Naive B cell (primary cell): ENCODE data around the gene FBXO8. TPM values are rescaled to one million over a fixed set of nuclear protein-coding genes. Genes with fewer than 3 reads are reported as not detected.
A peak's percentile ranks its signal among the peaks of the same experiment; 100 is the strongest.

Source experiments
- ATAC-seq, 2 donors: fragments of 150-1000 bp; cut with Tn5 transposase; 2 replicates each; pipeline ENCODE4 v1.10.0; 2021; ENCODE audit warnings: low read depth in 2 of 2, mild to moderate bottlenecking in 2 of 2, moderate library complexity in 2 of 2
- DNase-seq: peaks from one replicate; pipeline ENCODE4 v3.0.0; 2022
- H3K27ac Mint-ChIP-seq, 6 donors: one replicate each; pipeline ENCODE4 v1.8.0; 2020 to 2022; ENCODE audit warnings: mild to moderate bottlenecking in 6 of 6, mixed read lengths in 6 of 6, moderate library complexity in 5 of 6, inconsistent platforms in 2 of 6
- H3K27me3 Mint-ChIP-seq, 3 donors: one replicate each; pipeline ENCODE4 v1.8.0; 2021 to 2022; ENCODE audit warnings: mixed read lengths in 3 of 3, mild to moderate bottlenecking in 1 of 3
- H3K36me3 Mint-ChIP-seq, 2 donors: one replicate each; pipeline ENCODE4 v1.8.0; 2020 to 2022; ENCODE audit warnings: mixed read lengths in 2 of 2, inconsistent platforms in 1 of 2, mild to moderate bottlenecking in 1 of 2
- H3K4me1 Mint-ChIP-seq, 3 donors: one replicate each; pipeline ENCODE4 v1.8.0; 2020 to 2022; ENCODE audit warnings: mixed read lengths in 3 of 3, inconsistent platforms in 1 of 3, mild to moderate bottlenecking in 1 of 3, moderate library complexity in 1 of 3
- H3K4me3 Mint-ChIP-seq, 8 donors: one replicate each; pipeline ENCODE4 v1.8.0; 2020 to 2022; ENCODE audit warnings: mild to moderate bottlenecking in 8 of 8, mixed read lengths in 8 of 8, moderate library complexity in 8 of 8, inconsistent platforms in 2 of 8
- H3K9me3 Mint-ChIP-seq, 7 donors: one replicate each; pipeline ENCODE4 v1.8.0; 2020 to 2022; ENCODE audit warnings: mixed read lengths in 7 of 7, mild to moderate bottlenecking in 5 of 7, inconsistent platforms in 2 of 7, moderate library complexity in 1 of 7
- polyA plus RNA-seq, 6 donors: library from polyadenylated mRNA; unstranded; fragments of 300-500 nt; fragmentation: Illumina TruSeq; gene quantifications; one replicate each; pipeline ENCODE4 v1.2.3, GENCODE V29; 2021; ENCODE audit warnings: low read depth in 6 of 6

The FBXO8 gene
- polyA plus RNA-seq, 6 donors from 2014 or later, result 14.1 to 21.2 (median 17.2) TPM

DNA sequence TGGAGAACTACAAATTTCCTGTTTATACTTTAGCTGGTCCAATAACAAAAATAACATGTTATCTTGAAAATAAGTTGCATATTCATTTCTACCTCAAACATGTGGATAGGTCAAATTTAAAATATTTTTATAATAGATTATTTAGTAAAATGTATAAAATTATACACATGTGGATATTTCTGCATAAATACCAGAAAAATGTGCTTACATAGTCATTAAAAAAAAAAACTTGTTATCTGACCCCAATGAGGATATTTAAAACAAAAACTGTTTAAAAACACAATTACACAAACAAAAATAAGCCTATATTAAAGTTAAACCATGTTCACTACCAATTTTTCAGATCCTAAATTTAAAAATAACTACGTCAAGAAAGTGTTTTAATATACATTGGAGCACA, 28.1 kb downstream of the FBXO8 start:
- no peaks in the 10 kb centered on the region for H3K27me3 Mint-ChIP-seq
- ATAC-seq (no peak), DNase-seq (no peak)
- no peak overlapping the region for H3K4me3 Mint-ChIP-seq
- H3K4me1 Mint-ChIP-seq, result no peaks in the 10 kb centered on the region
- peaks cover 0 to 11% of the 10 kb centered on the region in 2 donors for H3K36me3 Mint-ChIP-seq
- no peaks in the 10 kb centered on the region for H3K9me3 Mint-ChIP-seq
- H3K27ac Mint-ChIP-seq, result no peak overlapping the region

GRCh38 chr4:174254613-174255012, 28.9 kb downstream of the FBXO8 start:
- H3K36me3 Mint-ChIP-seq, result peaks cover 5 to 11% of the 10 kb centered on the region in 2 donors

GRCh38 chr4:174252412-174252811, 31.1 kb downstream of the FBXO8 start:
- Mint-ChIP-seq H3K27me3 (no peaks in the 10 kb centered on the region), H3K27ac (no peak overlapping the region), H3K4me3 (no peak overlapping the region), H3K9me3 (no peaks in the 10 kb centered on the region), H3K4me1 (no peaks in the 10 kb centered on the region), H3K36me3 (peaks cover 5 to 11% of the 10 kb centered on the region in 2 donors)
- ATAC-seq (no peak), DNase-seq (no peak)

More at GRCh38 chr4:174254613-174255012, 28.9 kb downstream of the FBXO8 start:
- H3K9me3 Mint-ChIP-seq, result no peaks in the 10 kb centered on the region
- ATAC-seq (no peak), DNase-seq (no peak)
- no peaks in the 10 kb centered on the region for H3K27me3 Mint-ChIP-seq
- no peak overlapping the region for H3K4me3 Mint-ChIP-seq
- H3K27ac Mint-ChIP-seq, result no peak overlapping the region
- H3K4me1 Mint-ChIP-seq, result no peaks in the 10 kb centered on the region

GRCh38 chr4:174248407-174248806, 35.1 kb downstream of the FBXO8 start:
- no peak for DNase-seq
- H3K9me3 Mint-ChIP-seq, result no peaks in the 10 kb centered on the region
- ATAC-seq, result no peak
- H3K27ac Mint-ChIP-seq, result peak overlapping the region in 1 of 6 donors; percentile 2
- H3K27me3 Mint-ChIP-seq, result no peaks in the 10 kb centered on the region
- H3K36me3 Mint-ChIP-seq, result peaks cover 0 to 5% of the 10 kb centered on the region in 2 donors
- H3K4me3 Mint-ChIP-seq, result no peak overlapping the region
- H3K4me1 Mint-ChIP-seq, result peaks cover 0 to 5% (median 4%) of the 10 kb centered on the region in 3 donors

DNA sequence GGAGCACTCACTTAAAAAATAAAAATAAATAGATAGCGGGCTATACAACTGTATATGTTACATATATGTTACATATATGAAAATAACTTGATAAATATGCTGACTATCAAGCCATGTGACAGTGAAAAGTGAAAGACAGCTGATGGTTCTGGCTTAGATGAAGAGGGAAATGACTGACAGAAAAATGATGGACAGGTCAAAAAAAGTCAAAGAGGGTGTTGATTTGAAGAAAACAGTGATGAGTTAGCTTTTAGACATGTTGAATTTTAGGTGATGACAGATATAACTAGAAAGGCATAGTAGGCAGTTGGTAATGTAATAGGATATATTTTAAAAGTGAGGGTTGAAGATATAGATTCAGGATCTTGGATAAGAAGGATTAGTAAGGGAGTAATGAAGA, 37.8 kb downstream of the FBXO8 start:
- Mint-ChIP-seq H3K27me3 (no peaks in the 10 kb centered on the region), H3K27ac (peak overlapping the region in 2 of 6 donors; percentile 1 to 43), H3K9me3 (no peaks in the 10 kb centered on the region), H3K4me3 (no peak overlapping the region), H3K4me1 (peaks cover 0 to 5% (median 4%) of the 10 kb centered on the region in 3 donors), H3K36me3 (peaks cover 0 to 5% of the 10 kb centered on the region in 2 donors)
- DNase-seq (no peak), ATAC-seq (no peak)

GRCh38 chr4:174244441-174244840, 39.0 kb downstream of the FBXO8 start:
- Mint-ChIP-seq H3K27ac (no peak overlapping the region), H3K9me3 (no peaks in the 10 kb centered on the region), H3K27me3 (no peaks in the 10 kb centered on the region), H3K4me3 (no peak overlapping the region), H3K4me1 (peaks cover 0 to 5% (median 4%) of the 10 kb centered on the region in 3 donors), H3K36me3 (no peaks in the 10 kb centered on the region)
- ATAC-seq, result no peak
- DNase-seq, result no peak

- Mint-ChIP-seq H3K4me1 (peaks cover 0 to 5% (median 4%) of the 10 kb centered on the region in 3 donors), H3K4me3 (no peak overlapping the region), H3K27me3 (no peaks in the 10 kb centered on the region), H3K36me3 (no peaks in the 10 kb centered on the region), H3K27ac (no peak overlapping the region), H3K9me3 (no peaks in the 10 kb centered on the region)
- no peak for DNase-seq
- ATAC-seq, result no peak
Observed at GRCh38 chr4:174241162-174241561, 42.3 kb downstream of the FBXO8 start.

DNA sequence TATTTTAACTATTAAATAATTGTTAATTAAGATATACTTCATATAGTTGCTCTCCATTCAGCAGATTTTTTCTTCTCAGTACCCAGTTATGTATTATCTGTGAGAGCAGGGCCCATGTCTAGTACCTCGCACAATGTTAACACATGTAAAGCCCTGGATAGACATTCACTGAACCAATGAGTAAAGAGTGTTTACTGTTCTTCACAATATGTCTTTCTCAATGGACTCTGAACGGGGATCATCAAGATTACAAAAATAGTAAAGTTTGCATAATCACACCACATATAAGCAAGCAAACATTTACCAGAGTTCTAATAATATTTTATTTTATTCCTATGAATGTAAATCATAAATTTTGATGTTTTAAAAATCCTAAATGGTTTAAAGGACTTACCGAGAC, 47.1 kb downstream of the FBXO8 start:
- Mint-ChIP-seq H3K4me1 (no peaks in the 10 kb centered on the region), H3K4me3 (no peak overlapping the region), H3K9me3 (no peaks in the 10 kb centered on the region), H3K27ac (no peak overlapping the region), H3K27me3 (no peaks in the 10 kb centered on the region), H3K36me3 (peaks cover 0 to 8% of the 10 kb centered on the region in 2 donors)
- no peak for ATAC-seq
- DNase-seq, result no peak

GRCh38 chr4:174230680-174231079, 52.8 kb downstream of the FBXO8 start:
- H3K4me1 Mint-ChIP-seq, result no peaks in the 10 kb centered on the region
- H3K27ac Mint-ChIP-seq, result no peak overlapping the region
- peaks cover 18 to 19% (median 18%) of the 10 kb centered on the region in 3 donors for H3K27me3 Mint-ChIP-seq
- DNase-seq, result no peak
- H3K9me3 Mint-ChIP-seq, result no peaks in the 10 kb centered on the region
- no peak for ATAC-seq
- H3K36me3 Mint-ChIP-seq, result peaks cover 0 to 5% of the 10 kb centered on the region in 2 donors
- no peak overlapping the region for H3K4me3 Mint-ChIP-seq

DNA sequence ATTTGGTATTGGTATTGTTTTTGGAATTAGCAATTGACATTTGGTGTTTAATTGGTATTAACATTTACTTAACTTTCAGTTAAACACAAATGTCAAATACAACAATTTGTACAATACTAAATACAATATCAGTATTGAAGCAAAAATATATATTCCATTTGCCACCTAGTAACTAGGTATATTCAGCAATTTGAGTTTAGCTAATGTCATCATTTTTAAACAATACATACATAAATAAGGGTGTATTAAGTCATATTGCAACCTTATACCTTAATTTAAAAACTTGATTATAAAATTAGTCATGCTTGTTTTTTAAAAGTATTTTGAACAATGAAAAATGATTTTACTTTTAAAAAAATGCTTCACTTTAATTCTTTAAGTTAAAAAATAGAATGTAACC, 53.3 kb downstream of the FBXO8 start:
- no peak overlapping the region for H3K4me3 Mint-ChIP-seq
- ATAC-seq (no peak), DNase-seq (no peak)
- no peaks in the 10 kb centered on the region for H3K9me3 Mint-ChIP-seq
- no peaks in the 10 kb centered on the region for H3K36me3 Mint-ChIP-seq
- no peak overlapping the region for H3K27ac Mint-ChIP-seq
- H3K4me1 Mint-ChIP-seq, result no peaks in the 10 kb centered on the region
- peaks cover 23 to 24% (median 23%) of the 10 kb centered on the region in 3 donors for H3K27me3 Mint-ChIP-seq

DNA sequence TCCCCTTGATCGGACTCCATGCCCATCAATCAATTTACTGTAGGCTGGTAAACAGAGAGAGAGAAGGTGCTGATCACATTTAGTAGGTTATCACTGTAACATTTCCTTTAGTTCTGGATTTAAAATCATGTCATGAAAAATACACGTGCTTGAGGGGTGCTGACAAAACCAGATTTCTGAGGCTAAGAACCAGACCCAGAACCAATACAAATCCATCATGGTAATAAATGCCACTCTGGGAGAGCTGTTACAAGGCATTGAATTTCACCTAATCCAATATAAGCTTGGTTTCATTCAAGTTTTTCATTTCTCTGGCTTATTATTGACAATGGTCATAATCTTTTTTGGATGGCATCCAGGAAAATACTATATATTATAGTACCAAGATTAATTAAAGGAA, 54.5 kb downstream of the FBXO8 start:
- no peak for ATAC-seq
- Mint-ChIP-seq H3K9me3 (no peaks in the 10 kb centered on the region), H3K4me3 (no peak overlapping the region), H3K27me3 (peaks cover 24 to 27% (median 25%) of the 10 kb centered on the region in 3 donors), H3K4me1 (no peaks in the 10 kb centered on the region), H3K27ac (no peak overlapping the region), H3K36me3 (no peaks in the 10 kb centered on the region)
- no peak for DNase-seq

DNA sequence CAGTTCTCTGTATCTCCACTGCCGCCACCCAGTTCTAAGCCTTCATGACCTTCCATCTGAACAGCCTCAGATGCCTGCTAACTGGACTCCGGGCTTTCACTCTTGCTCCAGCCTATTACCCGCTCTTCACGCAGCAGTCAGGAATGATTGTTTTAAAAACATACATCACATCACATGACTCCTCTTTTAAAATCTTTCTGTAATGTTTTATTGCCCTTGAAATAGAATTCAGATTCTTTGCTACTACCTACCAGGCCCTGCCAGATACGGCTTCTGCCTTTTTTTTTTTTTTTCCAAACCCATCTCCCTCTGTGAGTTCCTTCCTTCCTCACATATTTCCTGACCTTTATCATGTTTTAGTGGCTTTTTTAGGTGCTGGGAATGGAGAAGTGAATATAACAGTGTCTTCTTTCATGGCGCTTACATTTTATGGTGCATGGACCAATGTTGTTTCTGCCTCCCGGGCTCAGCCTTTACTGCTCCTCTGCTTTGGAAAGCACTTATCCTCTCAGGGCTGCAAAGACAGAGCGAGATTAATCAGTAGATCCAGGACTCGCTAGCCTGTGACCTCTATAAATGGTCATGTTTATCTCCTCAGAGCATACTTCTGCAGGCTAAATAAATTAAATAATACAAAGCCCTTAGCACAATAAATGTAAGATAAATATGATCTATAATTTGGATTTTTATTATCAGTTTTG, 58.0 kb downstream of the FBXO8 start:
- ATAC-seq, result no peak
- no peaks in the 10 kb centered on the region for H3K36me3 Mint-ChIP-seq
- H3K4me3 Mint-ChIP-seq, result no peak overlapping the region
- H3K27ac Mint-ChIP-seq, result no peak overlapping the region
- peaks cover 41 to 47% (median 46%) of the 10 kb centered on the region in 3 donors for H3K27me3 Mint-ChIP-seq
- H3K4me1 Mint-ChIP-seq, result no peaks in the 10 kb centered on the region
- no peaks in the 10 kb centered on the region for H3K9me3 Mint-ChIP-seq
- DNase-seq, result no peak

GRCh38 chr4:174224550-174224949, 58.9 kb downstream of the FBXO8 start:
- Mint-ChIP-seq H3K36me3 (no peaks in the 10 kb centered on the region), H3K4me3 (no peak overlapping the region), H3K9me3 (no peaks in the 10 kb centered on the region), H3K27me3 (peaks cover 41 to 56% (median 54%) of the 10 kb centered on the region in 3 donors), H3K4me1 (no peaks in the 10 kb centered on the region), H3K27ac (no peak overlapping the region)
- DNase-seq, result no peak
- no peak for ATAC-seq

- DNase-seq (no peak), ATAC-seq (no peak)
- Mint-ChIP-seq H3K4me3 (no peak overlapping the region), H3K36me3 (no peaks in the 10 kb centered on the region), H3K27ac (no peak overlapping the region), H3K4me1 (peaks cover 5 to 10% (median 10%) of the 10 kb centered on the region in 3 donors), H3K9me3 (peaks cover 0 to 4% (median 0%) of the 10 kb centered on the region in 7 donors), H3K27me3 (peaks cover 55 to 71% (median 67%) of the 10 kb centered on the region in 3 donors)
Observed at GRCh38 chr4:174222266-174222872, 61.1 kb downstream of the FBXO8 start.
